SK-N-SH (cell line): ENCODE data around the gene MYOCD. TPM values are rescaled to one million over a fixed set of nuclear protein-coding genes. Genes with fewer than 3 reads are reported as not detected.
A peak's percentile ranks its signal among the peaks of the same experiment; 100 is the strongest.

Experiments used
- CTCF ChIA-PET: fragments of 300-600, 350-600 bp; formaldehyde crosslinking; extraction: SDS; loops from one replicate; lab custom pipeline; 2021; lab: Yijun Ruan, JAX
- POLR2A ChIA-PET: fragments of 350-600 bp; sonication (Branson Sonifier 250); formaldehyde crosslinking; extraction: SDS; loops from one replicate; lab custom pipeline; 2020; ENCODE audit warnings: antibody characterized with exemption, inconsistent platforms; lab: Yijun Ruan, JAX
- DNase-seq: peaks from one replicate; pipeline ENCODE4 v3.0.0; 2012
- H2AFZ ChIP-seq: fragments of 200-600 bp; sonication (generic); 2 replicates; pipeline ENCODE4 v1.8.1; 2016; ENCODE audit warnings: antibody characterized with exemption, mild to moderate bottlenecking, low read depth
- H3F3A ChIP-seq: fragments of 200-600 bp; sonication (generic); replicated peaks from 2 replicates; pipeline ENCODE3; 2016; ENCODE audit warnings: antibody characterized with exemption, mild to moderate bottlenecking; ENCODE audit not compliant: insufficient read depth
- H3K27ac ChIP-seq, 2 experiments: fragments of 200-500 bp in 1 of 2; fragments of 200-600 bp in 1 of 2; sonication (Bioruptor generic) in 1 of 2; sonication (generic), shearing (Covaris generic) in 1 of 2; 2 replicates each; pipeline versions ENCODE4 v1.5.1 to v1.6.1; 2014 to 2016; ENCODE audit warnings: low read depth in 2 of 2, inconsistent platforms in 1 of 2, low read length in 1 of 2, mild to moderate bottlenecking in 1 of 2, mixed read lengths in 1 of 2
- H3K27me3 ChIP-seq: fragments of 200-600 bp; sonication (generic), shearing (Covaris generic); 2 replicates; pipeline ENCODE4 v1.6.1; 2016; ENCODE audit warnings: mixed run types; ENCODE audit not compliant: insufficient read depth
- H3K36me3 ChIP-seq, 2 experiments: fragments of 200-500 bp in 1 of 2; fragments of 200-600 bp in 1 of 2; sonication (Bioruptor generic) in 1 of 2; sonication (generic) in 1 of 2; replicated peaks in 1 of 2; 2 replicates each; pipeline versions ENCODE3 to v1.5.1; 2014 to 2016; ENCODE audit warnings: low read length in 1 of 2, mild to moderate bottlenecking in 1 of 2; ENCODE audit not compliant: insufficient read depth in 2 of 2, control insufficient read depth in 1 of 2
- H3K4me1 ChIP-seq, 2 experiments: fragments of 200-500 bp in 1 of 2; fragments of 200-600 bp in 1 of 2; sonication (Bioruptor generic) in 1 of 2; sonication (generic), shearing (Covaris generic) in 1 of 2; 2 replicates each; pipeline versions ENCODE4 v1.5.1 to v1.6.1; 2014 to 2016; ENCODE audit warnings: low read depth in 1 of 2, low read length in 1 of 2, mixed run types in 1 of 2; ENCODE audit not compliant: insufficient read depth in 2 of 2, control insufficient read depth in 1 of 2
- H3K4me2 ChIP-seq: fragments of 200-600 bp; sonication (generic), shearing (Covaris generic); 2 replicates; pipeline ENCODE4 v1.6.1; 2017; ENCODE audit warnings: mixed run types
- H3K4me3 ChIP-seq, 2 experiments: fragments of 200-500 bp in 1 of 2; fragments of 200-600 bp in 1 of 2; sonication (Bioruptor generic) in 1 of 2; sonication (generic), shearing (Covaris generic) in 1 of 2; 2 replicates each; pipeline versions ENCODE4 v1.5.1 to v1.8.1; 2014 to 2016; ENCODE audit warnings: low read depth in 2 of 2, inconsistent platforms in 1 of 2, low read length in 1 of 2, mild to moderate bottlenecking in 1 of 2, mixed read lengths in 1 of 2, moderate library complexity in 1 of 2
- H3K79me2 ChIP-seq: fragments of 200-600 bp; sonication (generic); 2 replicates; pipeline ENCODE4 v1.8.1; 2017; ENCODE audit warnings: mild to moderate bottlenecking; ENCODE audit not compliant: insufficient read depth
- H3K9ac ChIP-seq: fragments of 200-600 bp; sonication (generic); 2 replicates; pipeline ENCODE4 v1.6.1; 2017; ENCODE audit warnings: mixed run types
- H3K9me2 ChIP-seq: fragments of 200-600 bp; sonication (generic); 2 replicates; pipeline ENCODE4 v1.6.1; 2017; ENCODE audit warnings: mixed run types
- H3K9me3 ChIP-seq: fragments of 200-600 bp; sonication (generic); 2 replicates; pipeline ENCODE4 v1.6.1; 2017; ENCODE audit warnings: mixed run types, mild to moderate bottlenecking, moderate library complexity
- H4K20me1 ChIP-seq: fragments of 200-600 bp; sonication (generic); 2 replicates; pipeline ENCODE4 v1.6.1; 2017; ENCODE audit warnings: mild to moderate bottlenecking, mixed run types; ENCODE audit not compliant: insufficient read depth
- CHD2 ChIP-seq: fragments of 150-350 bp; IDR thresholded peaks from 2 replicates; pipeline ENCODE4 v1.6.1; 2018; ENCODE audit warnings: low read length; ENCODE audit not compliant: partially characterized antibody
- CTCF ChIP-seq: fragments of 200-600 bp; sonication (generic); IDR thresholded peaks from 2 replicates; pipeline ENCODE4 v1.6.1; 2017; ENCODE audit warnings: antibody characterized with exemption, mild to moderate bottlenecking, moderate library complexity
- EZH2phosphoT487 ChIP-seq: fragments of 200-600 bp; sonication (generic); IDR thresholded peaks from 2 replicates; pipeline ENCODE4 v1.6.1; 2017; ENCODE audit warnings: low read depth, mixed run types, mild to moderate bottlenecking, antibody characterized with exemption, moderate library complexity, borderline replicate concordance
- FOSL2 ChIP-seq: IDR thresholded peaks from 2 replicates; pipeline ENCODE4 v1.4.0; 2012; ENCODE audit warnings: low read depth, mild to moderate bottlenecking, moderate library complexity, borderline replicate concordance
- FOXJ3 ChIP-seq: sonication (generic); formaldehyde crosslinking; IDR thresholded peaks from 2 replicates; pipeline ENCODE4 v1.5.1; 2020; ENCODE audit warnings: mild to moderate bottlenecking, missing genetic modification reagents
- FOXM1 ChIP-seq: IDR thresholded peaks from 2 replicates; pipeline ENCODE4 v1.4.0; 2012; ENCODE audit warnings: low read depth, mild to moderate bottlenecking
- GABPA ChIP-seq: IDR thresholded peaks from 2 replicates; pipeline ENCODE4 v1.4.0; 2012; ENCODE audit warnings: low read depth, mild to moderate bottlenecking
- IRF3 ChIP-seq: fragments of 150-350 bp; IDR thresholded peaks from 2 replicates; pipeline ENCODE4 v1.6.1; 2016; ENCODE audit warnings: mild to moderate bottlenecking, low read depth, low read length
- MXI1 ChIP-seq: IDR thresholded peaks from 2 replicates; pipeline ENCODE4 v1.6.1; 2012; ENCODE audit warnings: mild to moderate bottlenecking, low read depth, low read length, improper control_type of control experiment
- NFIC ChIP-seq: IDR thresholded peaks from 2 replicates; pipeline ENCODE4 v1.4.0; 2012; ENCODE audit warnings: borderline replicate concordance
- NRF1 ChIP-seq: IDR thresholded peaks from 2 replicates; pipeline ENCODE4 v1.6.1; 2012; ENCODE audit warnings: low read depth, mild to moderate bottlenecking, low read length
- PBX3 ChIP-seq: IDR thresholded peaks from 2 replicates; pipeline ENCODE4; 2012
- POLR2AphosphoS5 ChIP-seq: IDR thresholded peaks from 2 replicates; pipeline ENCODE4 v1.6.1; 2012; ENCODE audit warnings: low read depth, low read length
- RAD21 ChIP-seq: IDR thresholded peaks from 2 replicates; pipeline ENCODE4 v1.6.1; 2012; ENCODE audit warnings: mild to moderate bottlenecking, low read length
- RCOR1 ChIP-seq: fragments of 150-350 bp; IDR thresholded peaks from 2 replicates; pipeline ENCODE4 v1.6.1; 2017; ENCODE audit warnings: antibody characterized with exemption, low read length
- REST ChIP-seq: IDR thresholded peaks from 2 replicates; pipeline ENCODE4 v1.6.1; 2012; ENCODE audit warnings: mild to moderate bottlenecking, low read depth, low read length, moderate library complexity
- RXRA ChIP-seq: IDR thresholded peaks from 2 replicates; pipeline ENCODE4 v1.4.0; 2012; ENCODE audit warnings: low read depth, mild to moderate bottlenecking, borderline replicate concordance
- SIN3A ChIP-seq: IDR thresholded peaks from 2 replicates; pipeline ENCODE4 v1.6.1; 2012; ENCODE audit warnings: low read depth, mild to moderate bottlenecking, low read length, moderate library complexity, borderline replicate concordance
- SMC3 ChIP-seq: IDR thresholded peaks from 2 replicates; pipeline ENCODE4 v1.6.1; 2012; ENCODE audit warnings: low read depth, low read length, improper control_type of control experiment
- USF1 ChIP-seq: IDR thresholded peaks from 2 replicates; pipeline ENCODE4 v1.4.0; 2012; ENCODE audit warnings: low read depth, borderline replicate concordance
- WGBS: methylation state at CpG from one replicate; pipeline ENCODE4 v1.1.6; 2017; ENCODE audit warnings: low lambda C conversion rate; 5-methylcytosine and 5-hydroxymethylcytosine counted together
- polyA plus RNA-seq, 3 experiments: library from polyadenylated mRNA; depleted of rRNA; stranded (reverse); fragments of >200 nt; gene quantifications; 2 replicates each; pipeline ENCODE4 v1.2.3, GENCODE V29; 2012

MYOCD gene
- polyA plus RNA-seq, 1 of the 3 experiments (the other 2 are of a cell fraction) = not detected

GRCh38 chr17:12773153-12773552 lies 107.5 kb downstream of the MYOCD start:
- Histone ChIP-seq H3F3A (no peaks in the 10 kb centered on the region), H3K27ac (no peak overlapping the region), H3K36me3 (no peaks in the 10 kb centered on the region), H3K4me2 (no peak overlapping the region), H3K9me2 (no peaks in the 10 kb centered on the region), H3K4me3 (no peak overlapping the region), H3K9ac (no peak overlapping the region), H4K20me1 (no peaks in the 10 kb centered on the region), H3K79me2 (no peaks in the 10 kb centered on the region), H3K27me3 (peaks cover 4% of the 10 kb centered on the region; the same call in 1 of the 2 replicates), H2AFZ (no peak overlapping the region), H3K9me3 (no peaks in the 10 kb centered on the region), H3K4me1 (no peaks in the 10 kb centered on the region)
- WGBS = 0% methylated on average over 1 of the region's 1 CpG
- ChIA-PET CTCF (no interaction called here), POLR2A (no interaction called here)
- no peak for DNase-seq
- no peak for TF ChIP-seq MXI1
- no peak for TF ChIP-seq POLR2AphosphoS5
- no peak for TF ChIP-seq SIN3A
- no peak for TF ChIP-seq FOXM1
- no peak for TF ChIP-seq FOXJ3 (CRISPR knock-in tag)
- no peak for TF ChIP-seq RCOR1
- no peak for TF ChIP-seq GABPA
- no peak for TF ChIP-seq FOSL2
- TF ChIP-seq RAD21 = no peak
- no peak for TF ChIP-seq SMC3
- no peak for TF ChIP-seq RXRA
- no peak for TF ChIP-seq USF1
- TF ChIP-seq PBX3 = no peak
- TF ChIP-seq IRF3 = no peak
- TF ChIP-seq NFIC = no peak
- no peak for TF ChIP-seq CHD2
- TF ChIP-seq EZH2phosphoT487 = no peak

GRCh38 chr17:12789075-12789480 lies 123.4 kb downstream of the MYOCD start:
- Histone ChIP-seq H3K27me3 (peaks cover 22% of the 10 kb centered on the region), H3K4me1 (peaks cover 0 to 2% of the 10 kb centered on the region in 2 experiments; a peak in 1 of 4 replicates), H3K9me3 (no peaks in the 10 kb centered on the region), H4K20me1 (no peaks in the 10 kb centered on the region), H3K9me2 (no peaks in the 10 kb centered on the region), H3K9ac (no peak overlapping the region), H3K27ac (no peak overlapping the region), H3K4me2 (peak overlapping the region; percentile 54; the same call in 1 of the 2 replicates), H3K36me3 (no peaks in the 10 kb centered on the region), H3F3A (no peaks in the 10 kb centered on the region), H3K79me2 (no peaks in the 10 kb centered on the region), H3K4me3 (peak overlapping the region; percentile 57 to 62), H2AFZ (no peak overlapping the region)
- POLR2A ChIA-PET = no interaction called here
- DNase-seq = no peak
- CTCF ChIA-PET = no interaction called here
- TF ChIP-seq NRF1 (peak; percentile 76), CTCF (no peak), FOXJ3 (CRISPR knock-in tag) (no peak), REST (no peak)
- under 1% methylated on average over 15 of the region's 16 CpGs for WGBS
